Dermis blood vessel endothelial cell (primary cell): ENCODE results near the gene HAUS1. TPM values are rescaled to one million over a fixed set of nuclear protein-coding genes. Genes with fewer than 3 reads are reported as not detected.
"Not testable (repeated sequence)": the region's sequence is repeated elsewhere in the genome, so short reads cannot be mapped to it uniquely, and the experiment has no call there.

Source experiments
- DNase-seq: peaks from one replicate; pipeline ENCODE4 v3.0.0; 2010
- total RNA-seq: library from RNA; depleted of rRNA; stranded (reverse); fragments of >200 nt; gene quantifications from 2 replicates; pipeline ENCODE4 v1.2.3, GENCODE V29; 2014

The HAUS1 gene
- total RNA-seq, 1 donor from 2014 or later, result 87.6 TPM

GRCh38 chr18:46095532-46095931 is 8.7 kb upstream of the HAUS1 start:
- DNase-seq, result no peak

GRCh38 chr18:46096651-46097300 is 7.4 kb upstream of the HAUS1 start:
- no peak for DNase-seq

GRCh38 chr18:46097431-46097800 is 6.8 kb upstream of the HAUS1 start:
- DNase-seq, result no peak

- peak; percentile 85 for DNase-seq
These were observed 6.2 kb upstream of the HAUS1 start, which contains the start of gene ATP5F1A for GRCh38 chr18:46097801-46098615. TSS of gene ATP5F1A (minus strand) at chr18:46098296. CDS start at chr18:46098231, 65 bp downstream.

DNA sequence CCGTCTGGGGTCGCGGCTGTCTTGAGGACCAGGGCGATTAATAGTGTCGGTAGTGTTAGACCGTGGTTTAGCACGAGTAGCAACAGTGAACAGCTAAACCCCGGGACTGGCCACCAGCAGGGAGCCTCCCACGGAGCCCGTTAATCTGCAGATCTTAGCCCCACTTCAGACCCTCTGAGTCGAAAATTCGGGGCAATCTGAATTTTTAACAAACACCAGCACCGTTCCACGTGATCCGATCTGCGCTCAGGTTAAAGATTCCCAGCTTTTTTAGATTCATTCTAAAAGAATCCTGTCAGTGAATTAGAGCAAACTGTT is 5.6 kb upstream of the HAUS1 start:
- no peak for DNase-seq

GRCh38 chr18:46099463-46099862 is 4.7 kb upstream of the HAUS1 start:
- DNase-seq, result no peak

- DNase-seq, result no peak
These were observed 5.2 kb downstream of the HAUS1 start for GRCh38 chr18:46109386-46109785.

DNA sequence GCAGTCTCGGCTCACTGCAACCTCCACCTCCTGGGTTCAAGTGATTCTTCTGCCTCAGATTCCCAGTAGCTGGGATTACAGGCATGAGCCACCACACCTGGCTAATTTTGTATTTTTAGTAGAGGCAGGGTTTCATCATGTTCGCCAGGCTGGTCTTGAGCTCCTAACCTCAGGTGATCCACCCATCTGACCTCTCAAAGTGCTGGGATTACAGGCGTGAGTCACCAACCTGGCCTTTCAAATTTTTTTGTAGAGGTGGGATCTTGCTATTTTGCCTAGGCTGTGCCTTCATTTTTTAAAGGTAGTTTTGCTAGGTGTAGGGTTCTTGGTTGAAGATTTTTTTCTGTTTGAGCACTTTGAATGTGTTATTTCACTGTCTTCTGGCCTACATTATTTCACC is 6.2 kb downstream of the HAUS1 start:
- no peak for DNase-seq

DNA sequence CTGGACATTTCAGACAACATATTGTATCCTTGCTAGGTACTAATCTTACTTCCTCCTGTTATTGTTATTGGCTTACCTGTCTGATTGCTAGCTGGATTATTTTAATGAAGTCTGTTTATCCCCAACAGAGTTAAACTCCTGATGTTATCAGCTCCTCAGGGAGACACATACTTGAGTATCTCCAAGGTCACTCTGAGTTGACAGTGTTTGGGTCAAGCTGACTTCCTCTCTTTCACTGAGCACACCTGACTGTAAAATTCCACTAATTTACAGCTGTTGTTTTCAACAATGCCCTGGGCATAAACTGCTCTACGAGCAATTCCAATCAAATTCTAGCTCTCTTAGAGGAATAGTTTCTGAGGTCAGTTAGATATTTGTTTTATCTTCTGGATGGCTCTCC is 9.6 kb downstream of the HAUS1 start:
- no peak for DNase-seq

- DNase-seq, result not testable (repeated sequence)
These were observed 22.4 kb downstream of the HAUS1 start for GRCh38 chr18:46126625-46127024.

DNA sequence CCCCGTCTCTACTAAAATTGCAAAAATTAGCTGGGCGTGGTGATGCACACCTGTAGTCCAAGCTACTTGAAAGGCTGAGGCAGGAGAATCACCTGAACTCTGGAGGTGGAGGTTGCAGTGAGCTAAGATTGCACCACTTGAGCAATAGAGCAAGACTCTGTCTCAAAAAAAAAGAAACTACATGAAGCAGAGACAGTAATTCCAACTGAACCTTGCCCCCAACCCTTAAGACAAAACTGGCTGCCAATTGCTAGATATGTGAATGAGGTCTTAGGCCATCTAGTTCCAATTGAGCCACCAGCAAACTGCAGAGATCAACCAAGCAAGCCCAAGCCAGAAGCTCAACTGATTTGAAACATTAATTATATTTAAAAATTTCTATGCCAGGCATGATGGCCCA is 25.9 kb downstream of the HAUS1 start:
- DNase-seq, result no peak

GRCh38 chr18:46130549-46130948 is 26.4 kb downstream of the HAUS1 start:
- DNase-seq, result not testable (repeated sequence)

DNA sequence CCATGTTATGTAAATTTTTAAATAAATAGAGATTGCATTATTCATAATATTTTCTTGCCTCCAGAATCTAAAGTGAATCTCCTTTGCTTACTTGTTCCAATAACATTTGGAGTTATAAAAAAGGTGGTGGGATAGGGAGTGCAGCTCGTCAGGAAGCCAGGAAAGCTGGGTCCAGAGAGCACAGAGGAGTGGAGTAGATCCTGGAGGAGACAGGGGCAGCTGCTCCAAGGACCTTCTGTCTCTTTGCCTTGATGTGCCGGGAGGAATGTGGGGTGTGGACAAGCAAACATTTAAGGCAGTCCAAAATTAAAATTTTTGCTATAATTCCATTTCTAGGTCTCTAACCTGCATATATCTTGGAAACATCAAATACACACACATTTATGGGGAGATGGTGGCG is 29.3 kb downstream of the HAUS1 start:
- no peak for DNase-seq

DNA sequence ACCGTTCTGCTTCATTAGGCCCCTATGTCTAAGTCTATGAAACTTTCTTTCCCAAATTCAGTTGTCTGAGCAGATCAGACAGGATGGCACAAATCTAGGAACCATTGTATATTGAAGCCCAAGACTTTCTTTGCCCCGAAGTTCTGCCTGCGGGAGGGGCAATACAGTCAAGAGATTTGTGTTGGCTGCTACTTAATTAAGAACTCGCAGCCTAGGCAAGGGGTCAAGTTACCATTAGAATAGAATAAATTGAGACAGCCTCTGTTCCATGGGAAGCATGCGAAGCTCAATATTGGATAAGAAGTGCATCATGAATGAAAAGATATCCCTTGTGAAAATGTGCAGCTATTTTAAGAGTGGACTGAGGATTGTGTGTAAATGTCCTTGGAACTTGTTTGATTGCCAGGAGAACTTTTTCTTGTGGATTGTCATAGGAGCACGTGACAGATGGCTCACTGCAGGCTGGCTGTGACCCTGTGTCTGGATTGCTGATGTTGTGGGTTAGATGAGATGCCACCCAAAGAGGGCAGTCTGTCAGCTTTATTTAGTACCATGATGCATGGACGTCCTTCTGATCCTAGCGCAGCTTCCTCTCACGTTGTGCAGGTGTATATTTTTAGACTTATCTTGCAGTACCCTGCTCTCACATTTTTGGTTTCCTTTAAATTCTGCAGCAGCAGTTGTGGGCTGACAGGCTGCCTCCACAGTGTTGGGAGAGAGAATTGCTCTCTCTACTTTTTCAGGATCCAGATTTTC is 30.9 kb downstream of the HAUS1 start:
- no peak for DNase-seq

GRCh38 chr18:46140173-46140572 is 36.0 kb downstream of the HAUS1 start:
- DNase-seq, result no peak

DNA sequence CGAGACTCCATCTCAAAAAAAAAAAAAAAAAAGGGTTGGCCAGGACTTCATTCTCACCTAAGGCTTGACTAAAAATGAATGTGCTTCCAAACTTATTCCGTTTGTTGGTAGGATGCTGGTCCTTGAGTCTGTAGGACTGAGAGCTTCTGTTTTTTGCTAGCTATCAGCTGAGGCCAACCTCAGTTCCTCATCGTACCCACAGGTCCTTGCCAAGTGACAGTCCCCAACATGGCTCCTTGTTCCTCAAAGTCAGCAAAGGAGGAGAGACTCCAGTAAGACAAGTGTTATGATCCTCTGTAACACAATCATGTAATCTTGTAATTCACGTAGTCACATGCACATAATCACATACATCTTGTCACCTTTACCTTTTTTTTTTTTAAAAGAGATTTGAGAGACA is 37.0 kb downstream of the HAUS1 start:
- no peak for DNase-seq

- peak; percentile 70 for DNase-seq
These were observed 44.6 kb downstream of the HAUS1 start for GRCh38 chr18:46148810-46149209.

DNA sequence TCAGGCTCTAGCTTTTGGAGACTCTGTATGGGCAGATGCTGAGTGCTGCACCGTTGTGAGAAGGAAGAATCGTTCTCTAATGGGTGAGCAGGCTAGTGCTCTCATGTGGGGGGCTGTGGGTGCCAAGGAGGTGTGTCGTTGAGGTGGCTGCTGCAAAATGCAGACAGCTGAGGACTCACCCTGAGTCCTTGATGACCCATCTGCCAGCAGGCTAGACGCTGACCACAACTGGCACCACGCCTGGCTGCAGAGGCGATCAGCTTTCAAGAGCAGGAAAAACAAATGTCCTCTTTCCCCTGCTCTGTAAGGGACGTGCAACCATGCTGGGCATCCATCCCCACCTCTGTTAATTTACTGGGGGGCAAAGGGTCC is 48.2 kb downstream of the HAUS1 start:
- DNase-seq, result no peak

GRCh38 chr18:46152808-46153617 is 48.8 kb downstream of the HAUS1 start:
- DNase-seq, result no peak

GRCh38 chr18:46155641-46156051 is 51.5 kb downstream of the HAUS1 start:
- no peak for DNase-seq

DNA sequence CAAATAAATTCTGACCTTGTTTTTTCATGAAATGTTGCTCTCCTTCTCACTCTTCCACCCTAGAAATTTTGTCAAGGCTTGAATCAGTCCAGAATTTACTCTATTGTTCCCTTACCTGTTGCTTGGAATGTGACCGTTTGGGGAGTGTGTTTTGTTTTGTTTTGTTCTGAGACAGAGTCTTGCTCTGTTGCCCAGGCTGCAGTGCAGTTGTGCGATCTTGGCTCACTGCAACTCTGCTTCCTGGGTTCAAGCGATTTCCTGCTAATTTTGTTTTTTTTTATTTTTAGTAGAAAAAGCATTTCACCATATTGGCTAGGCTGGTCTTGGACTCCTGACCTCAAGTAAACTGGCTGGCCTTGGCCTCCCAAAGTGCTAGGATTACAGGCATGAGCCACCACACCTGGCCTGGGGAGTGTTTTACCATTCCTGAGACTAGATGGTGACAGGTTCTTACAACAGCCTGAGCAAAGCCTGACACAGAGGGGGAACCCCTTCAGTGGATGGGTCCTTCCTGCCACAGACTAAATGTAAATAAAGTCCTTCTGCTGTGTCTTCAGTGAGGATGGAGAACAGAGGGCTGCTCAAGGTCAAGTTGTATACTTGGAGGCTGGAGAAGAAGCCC is 52.0 kb downstream of the HAUS1 start:
- no peak for DNase-seq

DNA sequence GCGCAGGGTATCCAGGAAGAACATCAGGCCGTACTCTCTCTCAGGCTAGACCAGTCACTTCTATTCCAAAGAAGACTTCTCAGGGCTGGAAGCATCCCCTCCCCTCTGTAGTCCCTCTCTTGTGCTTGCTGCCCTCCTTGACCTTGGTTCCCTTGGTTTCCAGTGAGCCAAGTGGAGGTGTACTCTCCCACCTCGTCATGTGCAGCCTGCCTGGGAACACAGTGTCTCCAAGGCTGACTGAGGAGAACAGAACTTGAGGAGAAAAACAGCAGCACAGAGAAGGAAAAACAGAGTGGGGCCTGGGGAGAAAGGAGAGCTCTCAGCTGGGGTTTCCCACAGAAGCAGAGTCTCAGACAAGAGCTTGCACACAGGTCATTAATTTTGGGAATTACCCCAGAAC is 52.7 kb downstream of the HAUS1 start:
- no peak for DNase-seq
